Osteocyte (in vitro differentiated cells): ENCODE data around the gene TMEM207. TPM values are rescaled to one million over a fixed set of nuclear protein-coding genes. Genes with fewer than 3 reads are reported as not detected.
"Not testable (repeated sequence)": the region's sequence is repeated elsewhere in the genome, so short reads cannot be mapped to it uniquely, and the experiment has no call there.

Source experiments
- DNase-seq: peaks from one replicate; pipeline ENCODE4 v3.0.0; 2021; ENCODE audit warnings: mixed read lengths; ENCODE audit not compliant: unreplicated experiment; ENCODE audit errors: extremely low spot score
- H3K27ac Mint-ChIP-seq: one replicate; pipeline ENCODE4 v1.8.0; 2021; ENCODE audit warnings: mild to moderate bottlenecking, mixed read lengths; ENCODE audit not compliant: unreplicated experiment
- H3K27me3 Mint-ChIP-seq: one replicate; pipeline ENCODE4 v1.8.0; 2021; ENCODE audit warnings: mixed read lengths; ENCODE audit not compliant: unreplicated experiment
- H3K36me3 Mint-ChIP-seq: one replicate; pipeline ENCODE4 v1.8.0; 2021; ENCODE audit warnings: mixed read lengths; ENCODE audit not compliant: unreplicated experiment
- H3K4me1 Mint-ChIP-seq: one replicate; pipeline ENCODE4 v1.8.0; 2021; ENCODE audit warnings: mixed read lengths; ENCODE audit not compliant: unreplicated experiment
- H3K4me3 Mint-ChIP-seq: one replicate; pipeline ENCODE4 v1.8.0; 2021; ENCODE audit warnings: mild to moderate bottlenecking, moderate library complexity, mixed read lengths; ENCODE audit not compliant: unreplicated experiment
- H3K9me3 Mint-ChIP-seq: one replicate; pipeline ENCODE4 v1.8.0; 2021; ENCODE audit warnings: mixed read lengths; ENCODE audit not compliant: unreplicated experiment
- total RNA-seq: library from RNA; stranded (reverse); gene quantifications from 2 replicates; pipeline ENCODE4 v1.2.1, GENCODE V29; 2021
- TF ChIP-seq, protein P1 (sequence below): fragments of 200-600 bp; sonication (generic); IDR thresholded peaks from 2 replicates; pipeline ENCODE4 v1.5.0; 2021; ENCODE audit warnings: antibody characterized with exemption, mild to moderate bottlenecking, moderate library complexity

The TMEM207 gene
- total RNA-seq, 1 donor from 2014 or later: not detected

DNA sequence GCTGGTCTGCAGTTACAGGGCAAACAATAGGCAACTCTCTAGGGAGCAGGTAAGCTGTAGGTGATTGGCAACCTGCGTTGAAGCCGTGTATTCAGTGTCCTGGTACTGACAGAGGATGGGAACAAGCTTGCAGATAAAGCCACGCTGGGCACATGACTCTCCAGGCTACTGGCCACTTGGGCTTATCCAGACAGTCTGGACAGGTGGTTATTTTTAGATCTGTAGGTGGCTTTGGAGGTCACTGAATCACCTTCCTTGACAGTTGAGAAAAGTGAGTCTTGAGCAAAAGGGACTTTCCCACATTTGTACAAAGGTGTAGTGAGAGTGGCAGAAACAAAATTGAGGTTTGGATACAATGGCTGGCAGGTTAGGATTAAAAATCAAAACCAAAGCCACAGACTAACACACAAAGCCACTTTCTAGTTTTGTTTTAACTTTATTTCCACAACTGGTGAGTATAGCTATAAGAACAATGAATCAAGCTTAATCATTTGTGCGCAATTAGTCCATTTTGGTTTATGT lies 41.9 kb upstream of the TMEM207 start:
- Mint-ChIP-seq H3K9me3 (no peaks in the 10 kb centered on the region), H3K4me1 (peaks cover 7% of the 10 kb centered on the region), H3K36me3 (no peaks in the 10 kb centered on the region), H3K27ac (no peak overlapping the region), H3K27me3 (peaks cover 20% of the 10 kb centered on the region), H3K4me3 (no peak overlapping the region)
- TF ChIP-seq, protein P1, sequence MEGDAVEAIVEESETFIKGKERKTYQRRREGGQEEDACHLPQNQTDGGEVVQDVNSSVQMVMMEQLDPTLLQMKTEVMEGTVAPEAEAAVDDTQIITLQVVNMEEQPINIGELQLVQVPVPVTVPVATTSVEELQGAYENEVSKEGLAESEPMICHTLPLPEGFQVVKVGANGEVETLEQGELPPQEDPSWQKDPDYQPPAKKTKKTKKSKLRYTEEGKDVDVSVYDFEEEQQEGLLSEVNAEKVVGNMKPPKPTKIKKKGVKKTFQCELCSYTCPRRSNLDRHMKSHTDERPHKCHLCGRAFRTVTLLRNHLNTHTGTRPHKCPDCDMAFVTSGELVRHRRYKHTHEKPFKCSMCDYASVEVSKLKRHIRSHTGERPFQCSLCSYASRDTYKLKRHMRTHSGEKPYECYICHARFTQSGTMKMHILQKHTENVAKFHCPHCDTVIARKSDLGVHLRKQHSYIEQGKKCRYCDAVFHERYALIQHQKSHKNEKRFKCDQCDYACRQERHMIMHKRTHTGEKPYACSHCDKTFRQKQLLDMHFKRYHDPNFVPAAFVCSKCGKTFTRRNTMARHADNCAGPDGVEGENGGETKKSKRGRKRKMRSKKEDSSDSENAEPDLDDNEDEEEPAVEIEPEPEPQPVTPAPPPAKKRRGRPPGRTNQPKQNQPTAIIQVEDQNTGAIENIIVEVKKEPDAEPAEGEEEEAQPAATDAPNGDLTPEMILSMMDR: no peak
- no peak for DNase-seq

DNA sequence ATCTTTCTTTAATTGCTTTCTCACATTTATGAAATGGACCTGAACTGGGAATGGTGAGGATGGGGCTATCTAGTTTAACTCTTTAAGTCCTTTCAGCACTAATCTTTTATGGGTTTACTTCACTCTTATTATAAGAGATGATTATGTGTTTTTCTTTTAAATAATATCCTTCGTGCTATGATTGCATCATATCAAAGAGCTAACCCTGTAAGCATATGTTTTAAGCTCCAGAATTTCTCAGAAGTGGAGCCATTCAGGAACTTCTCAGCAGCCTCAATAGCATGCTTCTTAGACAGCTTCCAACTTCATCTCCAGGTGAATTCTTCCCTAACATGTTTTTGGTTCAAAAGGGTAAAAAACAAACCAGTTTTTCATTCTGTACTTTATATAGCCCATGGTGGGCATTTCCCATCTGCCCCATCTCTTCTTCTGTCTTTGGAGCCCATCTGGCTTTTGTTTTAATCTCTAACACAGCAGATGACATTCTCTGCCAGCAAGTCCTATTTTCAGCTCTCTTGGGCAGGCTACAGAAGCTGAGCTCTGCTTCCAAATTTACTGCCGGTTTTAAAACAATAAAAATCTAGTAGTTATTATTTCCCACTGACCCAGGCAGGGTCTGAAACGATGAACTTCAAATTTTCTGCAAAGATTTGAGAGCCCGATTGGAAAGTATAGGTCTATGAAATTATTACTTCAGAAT lies 37.4 kb upstream of the TMEM207 start:
- Mint-ChIP-seq H3K4me1 (no peaks in the 10 kb centered on the region), H3K27ac (no peak overlapping the region), H3K9me3 (no peaks in the 10 kb centered on the region), H3K27me3 (peaks cover 20% of the 10 kb centered on the region), H3K4me3 (no peak overlapping the region), H3K36me3 (no peaks in the 10 kb centered on the region)
- no peak for DNase-seq
- TF ChIP-seq, protein P1: no peak

- no peaks in the 10 kb centered on the region for H3K9me3 Mint-ChIP-seq
- no peaks in the 10 kb centered on the region for H3K36me3 Mint-ChIP-seq
- no peak overlapping the region for H3K27ac Mint-ChIP-seq
- TF ChIP-seq, protein P1: no peak
- no peaks in the 10 kb centered on the region for H3K4me1 Mint-ChIP-seq
- no peak overlapping the region for H3K4me3 Mint-ChIP-seq
- peaks cover 20% of the 10 kb centered on the region for H3K27me3 Mint-ChIP-seq
- no peak for DNase-seq
Observed at GRCh38 chr3:190486533-190486864, 36.8 kb upstream of the TMEM207 start.

GRCh38 chr3:190485830-190486532 lies 36.3 kb upstream of the TMEM207 start:
- no peaks in the 10 kb centered on the region for H3K9me3 Mint-ChIP-seq
- H3K4me3 Mint-ChIP-seq: no peak overlapping the region
- TF ChIP-seq, protein P1: no peak
- H3K27me3 Mint-ChIP-seq: peaks cover 17% of the 10 kb centered on the region
- no peak for DNase-seq
- H3K4me1 Mint-ChIP-seq: no peaks in the 10 kb centered on the region
- H3K36me3 Mint-ChIP-seq: no peaks in the 10 kb centered on the region
- no peak overlapping the region for H3K27ac Mint-ChIP-seq

GRCh38 chr3:190481779-190482178 lies 32.1 kb upstream of the TMEM207 start:
- Mint-ChIP-seq H3K9me3 (peaks cover 3% of the 10 kb centered on the region), H3K27me3 (no peaks in the 10 kb centered on the region), H3K36me3 (no peaks in the 10 kb centered on the region), H3K4me3 (no peak overlapping the region), H3K27ac (no peak overlapping the region), H3K4me1 (no peaks in the 10 kb centered on the region)
- TF ChIP-seq, protein P1: no peak
- DNase-seq: no peak

DNA sequence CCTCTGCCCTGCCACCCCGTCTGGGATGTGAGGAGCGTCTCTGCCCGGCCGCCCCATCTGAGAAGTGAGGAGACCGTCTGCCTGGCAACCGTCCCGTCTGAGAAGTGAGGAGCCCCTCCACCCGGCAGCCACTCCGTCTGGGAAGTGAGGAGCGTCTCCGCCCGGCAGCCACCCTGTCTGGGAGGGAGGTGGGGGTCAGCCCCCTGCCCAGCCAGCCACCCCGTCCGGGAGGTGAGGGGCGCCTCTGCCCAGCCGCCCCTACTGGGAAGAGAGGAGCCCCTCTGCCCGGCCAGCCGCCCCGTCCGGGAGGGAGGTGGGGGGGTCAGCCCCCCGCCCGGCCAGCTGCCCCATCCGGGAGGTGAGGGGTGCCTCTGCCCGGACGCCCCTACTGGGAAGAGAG lies 23.6 kb upstream of the TMEM207 start:
- DNase-seq, H3K4me1 Mint-ChIP-seq, H3K36me3 Mint-ChIP-seq, H3K27me3 Mint-ChIP-seq, H3K27ac Mint-ChIP-seq, H3K4me3 Mint-ChIP-seq: not testable (repeated sequence)
- H3K9me3 Mint-ChIP-seq: peaks cover 21% of the 10 kb centered on the region
